GM18502 (cell line): ENCODE data around the gene EXOSC2.
A peak's percentile ranks its signal among the peaks of the same experiment; 100 is the strongest.

ENCODE experiments used
- ATAC-seq: cut with Tn5 transposase; IDR thresholded peaks from one replicate; pipeline ENCODE4 v1.9.1; 2021; ENCODE audit warnings: mild to moderate bottlenecking; ENCODE audit not compliant: unreplicated experiment, poor library complexity

The EXOSC2 gene

DNA sequence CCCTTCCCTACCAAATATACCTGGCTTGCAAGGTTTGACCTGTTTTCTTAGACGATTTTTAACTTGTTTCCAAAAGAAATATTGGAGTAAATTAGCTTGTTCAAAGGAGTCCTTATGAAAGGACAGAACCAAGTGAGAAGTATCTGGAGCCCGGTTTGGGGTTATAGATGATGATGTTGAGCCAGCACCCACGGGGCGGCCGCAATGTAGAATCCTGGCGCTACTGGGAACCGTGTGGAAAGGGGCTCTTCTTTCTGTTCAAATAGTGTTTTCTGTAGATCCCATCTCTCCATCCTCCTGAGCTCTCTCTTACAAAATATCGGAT, 517 bp upstream of the EXOSC2 start:
- peak; percentile 15 for ATAC-seq

GRCh38 chr9:130694205-130694604, 625 bp downstream of the EXOSC2 start:
- ATAC-seq: no peak

DNA sequence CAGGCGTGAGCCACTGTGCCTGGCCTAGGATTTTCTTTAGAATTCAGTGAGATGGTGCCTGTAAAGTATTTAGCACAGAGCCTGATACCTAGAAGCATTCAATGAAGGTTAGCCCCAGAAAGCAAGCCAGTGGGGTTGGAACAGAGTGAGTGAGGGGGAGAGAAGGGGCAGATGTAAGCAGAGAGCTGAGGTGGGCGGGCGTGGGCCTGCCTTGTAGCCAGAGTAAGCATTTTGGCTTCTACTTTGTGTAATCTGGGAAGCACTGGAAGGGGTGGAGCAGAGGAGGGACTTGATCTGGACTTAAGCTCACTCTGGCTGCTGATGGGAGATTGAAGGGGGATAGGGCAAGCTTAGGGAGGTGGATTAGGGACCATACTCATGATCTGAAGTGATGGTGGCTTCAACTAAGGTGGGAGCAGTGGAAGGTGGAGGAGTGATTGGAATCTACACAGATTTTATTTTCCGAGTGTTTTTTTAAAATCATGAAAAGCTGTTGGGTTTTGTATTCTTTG, 2.6 kb downstream of the EXOSC2 start:
- no peak for ATAC-seq

DNA sequence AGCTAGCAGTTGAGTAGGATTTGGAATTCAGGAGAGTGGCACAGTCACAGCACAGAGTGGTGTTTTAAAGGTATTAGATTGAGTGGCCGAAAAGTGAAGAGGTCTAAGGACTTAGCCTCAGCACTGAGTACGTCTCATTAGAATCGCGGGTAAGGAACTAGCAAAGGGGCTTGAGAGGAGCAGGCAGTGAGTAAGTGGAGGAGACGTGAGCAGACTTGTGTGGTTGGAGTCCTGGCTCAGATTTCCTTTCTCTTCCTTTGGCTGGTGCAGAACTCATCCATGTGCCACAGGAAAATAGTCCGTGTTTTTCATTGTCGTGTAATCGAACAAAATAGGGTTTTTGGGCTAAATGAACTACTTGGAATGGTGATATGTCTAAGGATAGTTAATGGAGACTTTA, 3.4 kb downstream of the EXOSC2 start:
- ATAC-seq: no peak

- no peak for ATAC-seq
Measured at GRCh38 chr9:130698514-130698913, 4.9 kb downstream of the EXOSC2 start.

DNA sequence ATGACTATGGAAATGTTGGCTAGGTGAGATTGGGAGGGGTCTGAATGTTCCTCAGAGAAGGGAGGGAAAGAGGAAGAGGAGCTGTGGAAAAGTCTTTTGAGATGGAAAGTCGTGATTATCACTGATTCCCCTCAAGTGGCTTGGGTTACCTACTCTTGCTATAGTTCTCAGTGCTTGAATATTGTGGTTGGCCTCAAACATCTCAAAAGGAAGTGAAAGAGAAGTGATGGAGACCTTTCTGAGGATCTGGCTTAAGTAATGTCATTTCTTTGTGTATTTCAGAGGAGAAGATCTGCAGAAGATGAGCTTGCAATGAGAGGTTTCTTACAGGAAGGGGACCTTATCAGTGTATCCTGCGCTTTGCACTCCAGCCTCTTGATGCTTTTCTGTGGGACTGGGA, 5.5 kb downstream of the EXOSC2 start:
- ATAC-seq: no peak

DNA sequence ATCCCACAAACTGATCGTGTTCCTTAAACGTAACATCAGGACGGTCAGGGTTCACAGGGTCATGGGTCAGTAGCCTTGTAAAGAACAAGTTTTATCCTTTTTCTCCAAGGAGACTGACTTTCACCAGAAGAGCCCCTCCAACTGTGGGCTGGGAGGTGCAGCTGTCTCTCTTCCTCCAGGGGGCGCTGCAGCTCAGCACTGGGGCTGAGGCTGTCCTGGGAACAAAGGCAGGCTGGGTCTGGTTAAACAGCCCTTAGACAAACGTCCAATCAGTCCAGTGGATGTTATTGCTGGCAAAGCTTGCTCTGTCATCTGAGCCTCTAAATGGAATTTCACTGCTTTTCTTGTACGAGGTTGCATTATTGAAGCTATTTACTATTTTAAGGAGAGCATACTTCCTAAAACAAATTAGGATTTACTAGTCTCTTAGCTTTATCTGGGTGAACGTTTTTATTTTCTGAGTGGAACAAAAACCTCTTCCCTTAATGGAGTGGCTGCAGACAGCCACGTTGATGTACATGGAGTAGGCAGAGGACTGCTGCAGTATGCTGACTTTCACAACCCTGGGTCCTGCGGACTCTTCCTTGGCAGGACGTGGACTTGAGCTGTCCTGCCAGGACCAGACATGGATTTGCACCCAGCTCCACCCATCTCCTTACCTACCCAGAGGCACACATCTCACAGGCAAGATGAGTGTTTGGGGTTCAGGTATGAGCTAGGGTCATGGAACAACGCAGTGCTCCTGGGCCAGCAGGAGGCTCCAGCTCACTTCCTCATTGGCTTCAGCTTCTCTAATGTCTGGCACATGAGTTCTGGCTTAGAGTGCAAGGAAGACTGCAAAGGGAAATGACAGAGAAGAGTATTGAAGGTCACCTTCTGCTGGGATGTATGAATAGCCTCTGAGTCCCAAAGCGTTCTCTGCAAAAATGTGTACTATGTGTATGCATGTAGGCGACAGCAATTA, 7.8 kb downstream of the EXOSC2 start:
- ATAC-seq: no peak

GRCh38 chr9:130703501-130703900, 9.9 kb downstream of the EXOSC2 start:
- no peak for ATAC-seq

GRCh38 chr9:130707225-130707976, 13.8 kb downstream of the EXOSC2 start:
- ATAC-seq: no peak

DNA sequence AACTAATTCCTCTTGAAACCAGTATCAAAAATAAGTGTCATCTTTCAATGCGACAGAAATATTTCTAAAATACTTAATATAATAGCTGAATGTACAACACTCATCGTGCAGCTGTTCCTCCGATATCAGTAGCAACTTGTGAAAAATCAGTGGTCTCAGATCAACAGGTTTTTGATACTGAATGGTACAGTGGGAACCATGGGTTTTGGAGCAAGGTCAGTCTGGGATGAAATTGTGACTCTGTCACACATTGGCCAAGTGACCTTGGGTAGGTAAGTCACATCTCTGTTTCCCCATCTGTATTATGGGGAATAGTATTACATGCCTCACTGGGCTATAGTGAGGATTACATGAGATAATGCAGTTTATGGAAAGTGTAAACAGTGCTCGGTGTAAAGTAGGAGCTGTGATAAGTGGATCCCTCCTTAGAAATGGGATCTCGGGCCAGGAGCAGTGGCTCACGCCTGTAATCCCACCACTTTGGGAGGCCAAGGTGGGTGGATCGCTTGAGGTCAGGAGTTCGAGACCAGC, 17.3 kb downstream of the EXOSC2 start:
- no peak for ATAC-seq

DNA sequence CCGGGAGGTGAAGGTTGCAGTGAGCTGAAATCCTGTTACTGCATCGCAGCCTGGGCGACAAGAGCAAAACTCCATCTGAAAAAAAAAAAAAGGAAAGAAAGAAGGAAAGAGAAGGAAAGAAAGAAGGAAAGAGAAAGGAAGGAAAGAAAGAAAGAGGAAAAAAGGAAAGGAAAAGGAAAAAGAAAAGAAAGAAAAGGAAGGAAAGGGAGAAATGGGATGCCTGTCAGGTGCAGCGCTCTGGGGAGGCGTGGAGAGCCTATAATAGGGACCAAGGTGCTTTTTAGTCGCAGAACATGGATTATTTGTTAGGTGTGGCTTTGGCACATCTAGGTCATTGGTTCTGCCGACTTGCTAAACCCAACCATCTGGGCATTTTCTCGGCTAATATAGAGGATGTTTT, 17.9 kb downstream of the EXOSC2 start:
- ATAC-seq: no peak

DNA sequence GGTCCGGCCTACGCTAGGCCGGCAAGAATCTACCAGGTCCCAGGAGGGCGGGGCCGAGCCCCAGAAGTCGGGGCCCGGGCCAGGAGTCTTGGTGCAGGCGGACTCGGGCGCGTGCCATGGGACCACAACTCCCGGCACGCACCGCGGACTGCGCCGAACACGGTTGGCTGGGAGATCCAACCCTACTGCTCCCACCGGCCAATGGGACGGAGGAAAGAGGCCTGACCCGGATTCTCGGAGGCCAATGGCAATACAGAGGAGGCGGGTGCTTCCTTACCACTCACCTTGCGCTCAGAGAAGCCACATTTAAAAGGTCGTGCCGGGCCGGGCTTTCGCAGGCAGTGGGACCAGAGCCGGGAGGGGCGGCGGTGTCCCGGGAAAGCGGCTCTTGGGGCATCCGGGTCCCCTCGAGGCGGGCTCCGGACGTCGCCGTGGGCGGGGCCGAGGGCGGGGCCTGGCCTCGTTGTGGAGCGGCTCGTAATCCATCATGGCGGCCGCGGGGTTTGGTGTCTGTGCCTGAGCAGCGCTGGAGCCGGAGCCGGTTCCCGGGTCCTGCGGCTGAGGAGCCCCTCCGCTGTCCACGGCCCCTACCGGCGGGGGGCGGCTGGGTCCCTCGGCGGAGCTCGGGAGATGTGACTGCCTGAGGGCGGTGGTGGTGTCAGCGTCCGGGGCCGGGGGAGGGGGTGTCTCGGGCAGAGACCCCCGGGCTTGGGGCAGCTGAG, 19.1 kb downstream of the EXOSC2 start:
- peak; percentile 97 for ATAC-seq

- no peak for ATAC-seq
Measured at GRCh38 chr9:130713286-130713960, 19.8 kb downstream of the EXOSC2 start.

DNA sequence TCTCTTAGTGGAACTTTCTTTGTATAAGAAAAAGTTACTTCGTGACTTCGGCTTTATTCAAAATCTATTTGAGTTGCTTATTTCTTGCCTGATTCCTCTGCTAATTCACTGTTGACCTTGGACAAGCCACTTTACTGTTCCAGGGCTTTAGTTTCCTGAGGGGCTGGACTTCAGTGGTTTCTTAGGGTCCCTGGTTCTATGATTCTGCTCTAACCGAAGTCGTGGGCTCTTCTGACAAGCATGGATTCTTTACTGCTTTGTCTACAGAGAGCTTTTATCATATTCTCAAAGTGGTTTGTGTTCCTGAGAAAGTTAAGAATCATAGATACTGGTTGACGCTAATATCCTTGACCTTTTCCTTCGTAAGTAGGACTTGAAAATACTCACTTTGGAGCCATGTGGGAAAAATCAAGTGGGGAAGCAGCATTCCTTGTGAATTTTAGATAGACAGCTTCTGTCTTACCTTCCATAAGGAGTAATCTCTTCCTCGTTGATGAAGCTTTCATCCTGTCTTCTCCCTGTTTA, 21.1 kb downstream of the EXOSC2 start:
- no peak for ATAC-seq

DNA sequence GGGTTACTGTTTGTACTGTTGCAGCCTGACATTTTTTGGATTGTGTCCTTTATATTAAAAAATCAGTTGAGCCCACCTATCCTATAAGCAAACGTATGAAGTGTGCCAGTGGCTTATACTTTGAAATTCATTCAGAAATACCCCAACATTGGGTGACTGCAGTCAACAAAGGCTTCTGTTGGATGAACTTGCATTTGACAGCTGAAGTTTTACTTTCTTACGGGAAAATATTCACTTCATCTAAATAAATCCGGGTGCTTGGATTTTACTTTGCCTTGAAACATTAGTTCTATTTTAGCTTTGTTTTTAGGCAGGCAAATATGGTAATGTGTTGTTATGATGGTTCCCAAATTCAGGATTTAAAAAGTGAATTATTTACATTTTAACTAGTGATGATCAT, 21.7 kb downstream of the EXOSC2 start:
- ATAC-seq: no peak

GRCh38 chr9:130718562-130718961, 25.0 kb downstream of the EXOSC2 start:
- no peak for ATAC-seq

DNA sequence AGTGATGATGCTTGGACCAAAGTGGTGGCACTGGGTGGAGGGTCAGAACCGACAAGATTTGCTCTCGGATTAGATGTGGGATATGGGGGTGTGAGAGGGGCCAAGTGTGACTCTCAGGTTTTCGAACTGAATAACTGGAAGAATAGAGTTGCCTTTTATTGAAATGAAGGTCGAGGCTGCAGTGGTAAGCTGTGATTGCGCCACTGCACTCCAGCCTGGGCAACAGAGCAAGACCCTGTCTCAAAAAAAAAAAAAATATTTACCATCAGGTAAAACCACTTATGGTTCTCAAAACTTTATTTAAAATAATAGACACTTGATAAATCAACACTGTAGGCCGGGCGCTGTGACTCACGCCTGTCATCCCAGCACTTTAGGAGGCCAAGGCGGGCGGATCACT, 27.2 kb downstream of the EXOSC2 start:
- no peak for ATAC-seq

DNA sequence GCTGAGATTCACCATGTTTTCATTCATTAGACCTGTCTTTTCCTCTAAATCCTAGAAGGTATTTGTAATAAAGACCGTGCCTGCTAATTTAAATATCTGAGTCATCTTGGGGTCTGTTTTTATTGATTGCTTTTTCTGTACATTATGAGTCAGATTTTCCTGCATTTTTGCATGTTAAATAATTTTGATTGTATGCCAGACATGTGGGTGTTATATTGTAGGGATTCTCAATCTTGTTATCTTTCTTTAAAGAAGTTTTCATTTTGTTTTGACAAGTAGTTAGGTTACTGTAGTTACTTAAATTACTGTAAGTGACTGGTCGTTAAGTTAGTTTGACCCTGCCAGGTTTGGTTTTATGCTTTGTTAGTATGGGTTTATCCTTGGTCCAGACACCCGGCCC, 35.1 kb downstream of the EXOSC2 start:
- ATAC-seq: no peak

GRCh38 chr9:130729145-130729544, 35.6 kb downstream of the EXOSC2 start:
- no peak for ATAC-seq

DNA sequence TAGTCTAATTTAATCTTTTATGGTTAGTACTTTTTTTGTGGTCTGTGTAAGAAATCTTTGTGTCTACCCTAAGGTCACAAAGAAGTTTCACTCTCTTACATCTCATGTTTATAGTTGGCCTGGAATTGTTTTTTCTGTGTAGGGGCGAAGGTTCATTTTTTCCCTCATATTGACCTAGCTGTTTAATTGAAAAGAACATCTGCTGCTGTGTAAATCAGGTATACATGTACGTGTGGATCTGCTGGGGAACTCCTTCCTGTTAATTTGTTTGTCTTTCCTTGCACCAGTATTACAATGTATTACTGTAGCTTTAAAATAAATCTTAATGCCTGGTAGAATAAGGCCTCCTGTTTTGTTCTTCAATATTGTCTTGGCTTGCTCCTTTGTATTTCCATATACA, 37.8 kb downstream of the EXOSC2 start:
- ATAC-seq: no peak
